GM13977 (cell line): ENCODE results near the gene PADI2.

ENCODE experiments used
- DNase-seq: peaks from one replicate; pipeline ENCODE4 v3.0.0; 2012; ENCODE audit warnings: low spot score
- CTCF ChIP-seq: IDR thresholded peaks from 2 replicates; pipeline ENCODE4 v1.5.1; 2012; ENCODE audit warnings: mild to moderate bottlenecking, control low read depth; ENCODE audit not compliant: insufficient read depth; ENCODE audit errors: extremely low read depth, missing control alignments
- in situ Hi-C: fragments of 300-500 bp; cut with MboI; formaldehyde crosslinking; loops from one replicate; pipeline ENCODE4 v1.12.0; 2022; ENCODE audit warnings: low sequenced_read_pairs, low pct_unique_long_range_greater_than_20kb, mixed read lengths, inconsistent platforms; ENCODE audit not compliant: unreplicated experiment

Gene PADI2

GRCh38 chr1:17117451-17118265 is 1.6 kb downstream of the PADI2 start:
- DNase-seq: no peak
- TF ChIP-seq CTCF: no peak
- in situ Hi-C loops: no loop called here

GRCh38 chr1:17116643-17117042 is 2.6 kb downstream of the PADI2 start:
- in situ Hi-C loops: no loop called here
- no peak for DNase-seq
- no peak for TF ChIP-seq CTCF

GRCh38 chr1:17113963-17114362 is 5.3 kb downstream of the PADI2 start:
- DNase-seq: no peak
- TF ChIP-seq CTCF: no peak
- in situ Hi-C loops: no loop called here

- in situ Hi-C loops: no loop called here
- DNase-seq: no peak
- no peak for TF ChIP-seq CTCF
Observed at GRCh38 chr1:17112496-17113236, 6.6 kb downstream of the PADI2 start.

GRCh38 chr1:17112076-17112475 is 7.2 kb downstream of the PADI2 start:
- in situ Hi-C loops: no loop called here
- DNase-seq: no peak
- no peak for TF ChIP-seq CTCF

- TF ChIP-seq CTCF: no peak
- in situ Hi-C loops: no loop called here
Observed at GRCh38 chr1:17110555-17110926, 8.7 kb downstream of the PADI2 start.

More at GRCh38 chr1:17110555-17110926, 8.7 kb downstream of the PADI2 start:
- no peak for DNase-seq
